ENCODE data around the gene RBM23. TPM values are rescaled to one million over a fixed set of nuclear protein-coding genes. Genes with fewer than 3 reads are reported as not detected.

The RBM23 gene
- polyA plus RNA-seq, 1 of the 3 experiments (the other 2 are of a cell fraction): 65.5 TPM

DNA sequence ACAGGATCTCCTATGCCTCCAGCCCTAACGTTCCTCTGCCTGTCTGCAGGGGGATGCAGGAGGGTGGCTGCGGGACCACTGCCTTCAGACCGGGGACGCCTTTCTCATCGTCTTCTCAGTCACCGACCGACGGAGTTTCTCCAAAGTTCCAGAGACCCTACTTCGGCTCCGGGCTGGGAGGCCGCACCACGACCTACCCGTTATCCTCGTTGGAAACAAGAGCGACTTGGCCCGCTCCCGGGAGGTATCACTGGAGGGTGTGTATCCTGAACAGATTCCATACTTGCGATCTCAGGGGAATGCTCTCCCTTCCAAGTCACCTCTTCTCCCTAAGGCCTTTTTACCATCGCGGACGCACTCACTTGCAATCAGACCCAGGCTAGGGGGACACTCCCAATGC is 33.0 kb downstream of the RBM23 start:
- no peak for DNase-seq
- Histone ChIP-seq H3K27me3 (ENCODE audit: insufficient read depth) (no peaks in the 10 kb centered on the region), H3K36me3 (replicated peaks in 1 of 2; ENCODE audit: control insufficient read depth in 1 of 2, insufficient read depth in 2 of 2, low read length in 1 of 2) (no peaks in the 10 kb centered on the region), H3K4me3 (ENCODE audit: low read depth in 2 of 2, low read length in 1 of 2) (peak overlapping the region in 1 of 2 experiments; percentile 63; a peak in 2 of 4 replicates), H2AFZ (ENCODE audit: low read depth) (peak overlapping the region; percentile 83; the same call in 1 of the 2 replicates), H3K27ac (ENCODE audit: low read depth in 2 of 2, low read length in 1 of 2) (peak overlapping the region in 1 of 2 experiments; percentile 92; a peak in 1 of 4 replicates), H4K20me1 (ENCODE audit: insufficient read depth) (no peaks in the 10 kb centered on the region), H3K9ac (no peak overlapping the region), H3K4me1 (ENCODE audit: control insufficient read depth in 1 of 2, insufficient read depth in 2 of 2, low read depth in 1 of 2, low read length in 1 of 2) (peaks cover 8 to 45% of the 10 kb centered on the region in 2 experiments; a peak in 2 of 4 replicates), H3F3A (replicated peaks; ENCODE audit: insufficient read depth) (peaks cover 4% of the 10 kb centered on the region), H3K79me2 (ENCODE audit: insufficient read depth) (peaks cover 6% of the 10 kb centered on the region; the same call in 1 of the 2 replicates), H3K9me2 (no peaks in the 10 kb centered on the region), H3K9me3 (no peaks in the 10 kb centered on the region), H3K4me2 (peak overlapping the region; percentile 88)
- CTCF ChIA-PET: interaction anchor here (0.6 to 13.0 kb wide), 8 partner anchors 8 to 62 kb away, joined by 3 to 96 read pairs (median 10); no protein-coding TSS in a partner anchor
- POLR2A ChIA-PET: interaction anchor here (0.8 to 1.4 kb wide), 2 partner anchors 13 to 121 kb away, joined by 3 to 7 read pairs; no protein-coding TSS in a partner anchor
- TF ChIP-seq TCF12 (IDR thresholded peaks at IDR 0.05) (no peak), TAF1 (IDR thresholded peaks at IDR 0.05; ENCODE audit: borderline replicate concordance, low read depth, low read length) (no peak), SIN3A (IDR thresholded peaks at IDR 0.05; ENCODE audit: borderline replicate concordance, low read depth, low read length) (no peak), TEAD4 (IDR thresholded peaks at IDR 0.05; ENCODE audit: borderline replicate concordance, insufficient read depth) (no peak), GABPA (IDR thresholded peaks at IDR 0.05; ENCODE audit: low read depth) (no peak), YY1 (IDR thresholded peaks at IDR 0.05; ENCODE audit: low read depth) (no peak), ELF1 (IDR thresholded peaks at IDR 0.05) (no peak), CHD2 (IDR thresholded peaks at IDR 0.05; ENCODE audit: low read length, partially characterized antibody) (no peak), SMC3 (IDR thresholded peaks at IDR 0.05; ENCODE audit: low read depth, low read length) (no peak), RFX5 (IDR thresholded peaks at IDR 0.05; ENCODE audit: low read length) (no peak)
- TF ChIP-seq, protein P1, sequence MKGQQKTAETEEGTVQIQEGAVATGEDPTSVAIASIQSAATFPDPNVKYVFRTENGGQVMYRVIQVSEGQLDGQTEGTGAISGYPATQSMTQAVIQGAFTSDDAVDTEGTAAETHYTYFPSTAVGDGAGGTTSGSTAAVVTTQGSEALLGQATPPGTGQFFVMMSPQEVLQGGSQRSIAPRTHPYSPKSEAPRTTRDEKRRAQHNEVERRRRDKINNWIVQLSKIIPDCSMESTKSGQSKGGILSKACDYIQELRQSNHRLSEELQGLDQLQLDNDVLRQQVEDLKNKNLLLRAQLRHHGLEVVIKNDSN (IDR thresholded peaks at IDR 0.05; ENCODE audit: borderline replicate concordance, low read depth): no peak
- TF ChIP-seq, protein P2, sequence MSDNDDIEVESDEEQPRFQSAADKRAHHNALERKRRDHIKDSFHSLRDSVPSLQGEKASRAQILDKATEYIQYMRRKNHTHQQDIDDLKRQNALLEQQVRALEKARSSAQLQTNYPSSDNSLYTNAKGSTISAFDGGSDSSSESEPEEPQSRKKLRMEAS (IDR thresholded peaks at IDR 0.05; ENCODE audit: low read depth): no peak
- WGBS (ENCODE audit: low lambda C conversion rate): 95% methylated on average over 21 of the region's 21 CpGs

DNA sequence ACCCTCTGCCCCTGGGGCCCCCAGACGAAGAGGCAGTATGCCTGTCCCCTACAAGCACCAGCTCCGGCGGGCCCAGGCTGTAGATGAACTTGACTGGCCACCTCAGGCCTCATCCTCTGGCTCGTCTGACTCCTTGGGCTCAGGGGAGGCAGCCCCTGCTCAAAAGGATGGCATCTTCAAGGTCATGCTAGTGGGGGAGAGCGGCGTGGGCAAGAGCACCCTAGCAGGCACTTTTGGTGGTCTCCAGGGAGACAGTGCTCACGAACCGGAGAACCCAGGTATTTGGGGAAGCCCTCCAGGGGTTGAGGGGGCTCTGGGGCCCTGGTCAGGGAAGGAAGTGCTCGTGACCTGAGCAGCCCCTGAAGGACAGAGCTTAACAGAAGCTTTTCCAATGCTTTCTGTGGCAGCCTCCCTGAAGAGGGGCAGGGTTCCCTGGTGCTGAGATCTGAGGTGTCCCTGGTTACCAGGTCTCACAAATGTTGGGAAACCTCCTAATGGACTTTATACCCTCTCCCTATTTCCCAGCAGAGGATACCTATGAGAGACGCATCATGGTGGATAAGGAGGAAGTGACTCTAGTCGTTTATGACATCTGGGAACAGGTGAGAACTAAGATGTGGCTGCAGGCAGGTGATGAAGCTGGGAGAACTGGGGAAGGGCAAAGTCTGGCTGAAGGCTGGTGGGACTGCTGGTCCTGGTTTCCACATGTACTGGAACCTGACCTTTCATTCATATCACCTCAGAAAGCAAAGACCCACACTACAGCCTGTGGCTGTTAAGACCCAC is 34.0 kb downstream of the RBM23 start:
- no peaks in the 10 kb centered on the region for H3K27me3 ChIP-seq (ENCODE audit: insufficient read depth)
- WGBS (ENCODE audit: low lambda C conversion rate): 91% methylated on average over 7 of the region's 11 CpGs
- POLR2A ChIA-PET: no interaction called here

More for the DNA sequence above, 34.0 kb downstream of the RBM23 start:
- H4K20me1 ChIP-seq (ENCODE audit: insufficient read depth): no peaks in the 10 kb centered on the region
- no peak overlapping the region for H3K9ac ChIP-seq
- no peak overlapping the region for H3K4me3 ChIP-seq (ENCODE audit: low read depth in 2 of 2, low read length in 1 of 2)
- H3K9me3 ChIP-seq: no peaks in the 10 kb centered on the region
- H3K4me1 ChIP-seq (ENCODE audit: control insufficient read depth in 1 of 2, insufficient read depth in 2 of 2, low read depth in 1 of 2, low read length in 1 of 2): peaks cover 8 to 45% of the 10 kb centered on the region in 2 experiments; a peak in 2 of 4 replicates
- H3K79me2 ChIP-seq (ENCODE audit: insufficient read depth): peaks cover 6% of the 10 kb centered on the region; the same call in 1 of the 2 replicates
- TF ChIP-seq CHD2 (IDR thresholded peaks at IDR 0.05; ENCODE audit: low read length, partially characterized antibody): no peak
- H2AFZ ChIP-seq (ENCODE audit: low read depth): no peak overlapping the region
- no peak for DNase-seq
- no peaks in the 10 kb centered on the region for H3K9me2 ChIP-seq
- CTCF ChIA-PET: interaction anchor here (0.6 to 13.0 kb wide), 13 partner anchors 12 to 328 kb away, joined by 3 to 96 read pairs (median 7); partner anchors contain the start of gene RBM23
- H3K27ac ChIP-seq (ENCODE audit: low read depth in 2 of 2, low read length in 1 of 2): no peak overlapping the region
- H3F3A ChIP-seq (replicated peaks; ENCODE audit: insufficient read depth): peaks cover 4% of the 10 kb centered on the region
- no peak overlapping the region for H3K4me2 ChIP-seq
- H3K36me3 ChIP-seq (replicated peaks in 1 of 2; ENCODE audit: control insufficient read depth in 1 of 2, insufficient read depth in 2 of 2, low read length in 1 of 2): no peaks in the 10 kb centered on the region
